Lower lobe of right lung (tissue), 2 donors: ENCODE results near the gene STAMBP. TPM values are rescaled to one million over a fixed set of nuclear protein-coding genes. Genes with fewer than 3 reads are reported as not detected.

ENCODE experiments used
- ATAC-seq, 2 donors: fragments of 200-7000 bp; cut with Tn5 transposase; one replicate each; pipeline ENCODE4 v1.9.1; 2020 to 2022; ENCODE audit warnings: mild to moderate bottlenecking in 2 of 2, moderate library complexity in 2 of 2
- DNase-seq: peaks from one replicate; pipeline ENCODE4 v3.0.0-alpha.2; 2020
- H3K27ac ChIP-seq: fragments of 200-600 bp; one replicate; pipeline ENCODE4 v1.8.0; 2022
- H3K27me3 ChIP-seq: fragments of 200-600 bp; one replicate; pipeline ENCODE4 v1.8.0; 2022; ENCODE audit warnings: low read depth
- H3K36me3 ChIP-seq: fragments of 200-600 bp; one replicate; pipeline ENCODE4 v1.8.0; 2022; ENCODE audit warnings: mild to moderate bottlenecking
- H3K4me1 ChIP-seq: fragments of 200-600 bp; one replicate; pipeline ENCODE4 v1.8.0; 2022
- H3K4me3 ChIP-seq: fragments of 200-600 bp; one replicate; pipeline ENCODE4 v1.8.0; 2022; ENCODE audit warnings: mild to moderate bottlenecking
- H3K9me3 ChIP-seq: fragments of 200-600 bp; one replicate; pipeline ENCODE4 v1.8.0; 2022
- CTCF ChIP-seq: fragments of 200-600 bp; IDR thresholded peaks from one replicate; pipeline ENCODE4 v1.8.0; 2022; ENCODE audit warnings: antibody characterized with exemption, mild to moderate bottlenecking
- intact Hi-C: fragments of 100-400 bp; cut with DNase I; formaldehyde crosslinking; loops from one replicate; pipeline ENCODE4 v1.11.0; 2022
- total RNA-seq: library from RNA; stranded (reverse); fragmentation: NEBNext Ultra II Directional; extraction: Animal tissue kit (Norgen Biotek cat#: 25700); gene quantifications from one replicate; pipeline ENCODE4 v1.2.1, GENCODE V29; 2021
- donor health status: DM: no; HTN: yes; CAD: no; lungs with severe emphysema.

Gene STAMBP
- total RNA-seq, 1 donor from 2014 or later = 31.3 TPM

GRCh38 chr2:73914667-73915066 is 85.9 kb downstream of the STAMBP start:
- no peaks in the 10 kb centered on the region for H3K4me1 ChIP-seq
- H3K4me3 ChIP-seq = no peak overlapping the region
- H3K27ac ChIP-seq = no peak overlapping the region
- H3K36me3 ChIP-seq = no peaks in the 10 kb centered on the region
- intact Hi-C loops = no loop called here
- H3K9me3 ChIP-seq = no peaks in the 10 kb centered on the region
- ATAC-seq (no peak), DNase-seq (no peak)
- H3K27me3 ChIP-seq = no peaks in the 10 kb centered on the region
- TF ChIP-seq CTCF = no peak

GRCh38 chr2:73915437-73915993 is 86.8 kb downstream of the STAMBP start:
- TF ChIP-seq CTCF = no peak
- Histone ChIP-seq H3K4me1 (no peaks in the 10 kb centered on the region), H3K9me3 (no peaks in the 10 kb centered on the region), H3K36me3 (no peaks in the 10 kb centered on the region), H3K27me3 (no peaks in the 10 kb centered on the region), H3K27ac (no peak overlapping the region), H3K4me3 (no peak overlapping the region)
- DNase-seq (no peak), ATAC-seq (no peak)
- intact Hi-C loops = no loop called here

GRCh38 chr2:73916666-73917065 is 87.9 kb downstream of the STAMBP start:
- H3K36me3 ChIP-seq = no peaks in the 10 kb centered on the region
- no peak overlapping the region for H3K27ac ChIP-seq
- H3K4me3 ChIP-seq = no peak overlapping the region
- DNase-seq (no peak), ATAC-seq (no peak)
- H3K27me3 ChIP-seq = no peaks in the 10 kb centered on the region
- no peaks in the 10 kb centered on the region for H3K9me3 ChIP-seq
- TF ChIP-seq CTCF = no peak
- H3K4me1 ChIP-seq = no peaks in the 10 kb centered on the region
- intact Hi-C loops = no loop called here

- no peaks in the 10 kb centered on the region for H3K4me1 ChIP-seq
- ATAC-seq (no peak), DNase-seq (no peak)
- no peaks in the 10 kb centered on the region for H3K27me3 ChIP-seq
- TF ChIP-seq CTCF = no peak
- H3K27ac ChIP-seq = no peak overlapping the region
- H3K9me3 ChIP-seq = no peaks in the 10 kb centered on the region
- no peaks in the 10 kb centered on the region for H3K36me3 ChIP-seq
- H3K4me3 ChIP-seq = no peak overlapping the region
- intact Hi-C loops = no loop called here
Observed at GRCh38 chr2:73917296-73917695, 88.5 kb downstream of the STAMBP start.

GRCh38 chr2:73917696-73918207 is 89.0 kb downstream of the STAMBP start:
- ATAC-seq (no peak), DNase-seq (no peak)
- TF ChIP-seq CTCF = no peak
- intact Hi-C loops = no loop called here
- H3K4me3 ChIP-seq = no peak overlapping the region
- H3K36me3 ChIP-seq = no peaks in the 10 kb centered on the region
- H3K9me3 ChIP-seq = no peaks in the 10 kb centered on the region
- no peak overlapping the region for H3K27ac ChIP-seq
- H3K27me3 ChIP-seq = no peaks in the 10 kb centered on the region
- no peaks in the 10 kb centered on the region for H3K4me1 ChIP-seq
